HG02678 (cell line): ENCODE results near the gene NRP2.

Experiments used
- ATAC-seq: cut with Tn5 transposase; IDR thresholded peaks from one replicate; pipeline ENCODE4 v1.9.1; 2021; ENCODE audit warnings: mild to moderate bottlenecking, moderate library complexity; ENCODE audit not compliant: unreplicated experiment

The NRP2 gene

DNA sequence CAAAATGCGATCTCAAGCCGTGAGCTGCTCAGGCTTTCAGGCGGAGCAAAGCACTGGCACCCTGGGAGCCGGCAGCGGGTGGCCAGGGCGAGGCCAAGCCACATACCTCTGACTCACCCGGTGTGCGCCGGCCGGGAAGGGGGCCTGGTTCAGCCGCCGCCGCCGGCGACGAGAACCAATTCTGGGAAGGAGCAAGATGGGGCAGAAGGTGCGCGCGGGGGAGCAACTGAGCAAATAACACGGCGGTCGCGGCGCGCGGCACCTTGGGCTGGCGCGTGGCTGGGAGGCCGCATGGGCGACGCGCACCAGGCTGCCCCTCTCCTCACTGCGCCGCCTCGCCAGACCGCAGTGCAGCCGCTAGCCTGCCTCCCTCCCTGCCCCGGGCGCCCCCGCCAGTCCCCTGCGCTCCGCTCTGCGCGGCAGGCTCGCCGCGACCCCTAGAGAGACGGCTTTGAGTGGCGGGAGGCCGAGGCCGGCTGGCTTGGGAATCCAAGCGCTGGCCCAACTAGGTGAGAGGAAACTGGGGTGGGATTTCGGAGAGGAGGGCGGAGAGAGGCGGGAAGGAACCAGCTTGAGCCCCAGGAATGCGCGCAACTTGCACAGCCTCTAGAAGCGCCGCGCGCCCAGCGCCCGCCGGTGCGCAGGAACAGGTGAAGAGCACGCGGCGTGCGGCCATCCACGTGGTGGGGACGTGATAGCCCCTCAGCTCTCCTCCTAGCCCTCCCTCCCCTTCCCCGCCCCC is 3.2 kb downstream of the NRP2 start:
- no peak for ATAC-seq

DNA sequence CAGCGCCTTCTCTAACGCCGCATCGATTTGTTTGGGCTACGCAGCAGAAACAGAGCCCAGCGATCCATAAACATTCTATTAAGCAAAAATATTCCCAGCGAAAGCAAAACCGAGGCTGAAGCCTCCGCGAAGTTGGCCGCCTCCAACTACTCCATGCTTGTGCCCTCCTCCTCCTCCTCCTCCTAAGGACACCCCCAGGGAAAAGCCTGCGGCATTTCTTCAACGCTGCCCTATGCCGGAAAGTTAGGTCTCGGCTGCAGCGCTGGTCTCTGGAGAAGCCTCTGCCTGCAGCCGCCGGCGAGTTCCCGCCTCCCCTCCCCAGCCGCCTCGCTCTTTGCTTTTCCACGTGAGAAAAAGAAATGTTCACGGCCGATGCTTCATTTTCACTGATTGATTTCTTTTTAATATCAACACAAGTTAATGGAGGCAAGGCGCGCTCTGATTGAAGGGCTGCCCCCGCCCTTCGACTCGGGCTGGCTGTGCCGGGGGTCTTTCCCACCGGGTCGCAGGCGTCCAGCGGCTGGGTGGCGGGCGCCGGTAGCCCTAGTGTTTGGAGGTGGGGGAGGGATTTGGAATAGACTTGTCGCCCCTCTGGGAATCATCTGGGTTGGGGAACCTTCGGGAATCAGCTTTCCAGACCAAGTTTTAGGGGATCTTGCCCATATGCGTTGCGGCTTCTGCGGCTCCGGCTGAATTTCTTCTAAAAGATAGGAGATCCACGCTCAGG is 3.9 kb downstream of the NRP2 start:
- ATAC-seq: no peak

DNA sequence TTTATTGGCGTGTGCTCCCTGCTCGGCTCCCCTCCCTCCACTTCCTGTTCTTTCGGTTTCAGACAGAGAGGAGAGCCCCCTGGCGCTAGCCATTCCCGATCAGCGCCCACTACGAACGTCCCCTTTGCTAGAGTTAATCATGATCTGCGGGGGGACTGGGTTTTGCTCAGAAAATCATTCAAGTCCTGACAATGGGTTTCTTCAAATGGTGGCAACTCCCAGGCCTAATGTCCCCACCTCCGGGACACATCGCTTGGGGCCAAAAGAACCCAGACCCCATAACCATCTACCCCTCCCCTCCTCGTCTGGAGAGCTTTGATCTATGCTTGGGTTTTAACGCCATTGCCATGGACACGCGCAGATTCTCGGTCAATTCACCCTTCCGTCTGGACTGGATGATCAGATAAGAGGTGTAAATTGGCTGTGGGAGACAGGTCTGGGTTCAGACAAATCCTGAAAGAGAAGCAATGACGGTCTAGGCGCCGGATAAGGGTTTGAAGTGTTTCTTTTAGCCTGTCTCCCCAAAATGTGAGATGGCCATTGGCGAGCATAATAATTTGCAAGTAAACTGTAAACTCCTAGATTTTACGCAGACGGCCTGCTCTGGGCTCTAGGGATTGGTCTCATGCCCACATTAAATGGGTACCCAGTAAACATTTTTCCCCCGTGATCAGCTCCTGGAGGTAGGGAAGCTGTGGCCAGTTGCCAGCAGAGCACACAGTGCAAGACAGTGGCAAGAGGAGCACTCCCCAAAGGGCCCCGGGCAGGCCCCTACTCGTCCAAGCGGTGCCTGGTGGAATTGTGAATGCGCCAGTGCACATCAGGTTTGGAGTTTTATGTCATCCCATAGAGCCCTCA is 4.7 kb downstream of the NRP2 start:
- ATAC-seq: no peak

DNA sequence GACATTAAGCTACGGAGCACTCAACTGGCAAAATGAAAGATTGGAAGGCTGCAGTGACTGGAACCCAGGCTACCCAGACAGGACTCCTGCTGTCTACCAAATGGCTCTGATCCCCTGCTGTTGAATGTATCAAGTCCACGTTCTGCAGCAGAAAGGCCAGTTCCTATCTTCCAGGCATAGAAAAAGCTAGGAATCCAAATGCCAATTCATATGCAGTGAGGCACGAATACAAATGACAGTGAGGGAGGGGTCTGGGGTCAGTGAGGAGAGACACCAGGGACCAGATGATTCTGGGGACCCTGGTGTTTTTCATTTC is 5.3 kb downstream of the NRP2 start:
- ATAC-seq: no peak

DNA sequence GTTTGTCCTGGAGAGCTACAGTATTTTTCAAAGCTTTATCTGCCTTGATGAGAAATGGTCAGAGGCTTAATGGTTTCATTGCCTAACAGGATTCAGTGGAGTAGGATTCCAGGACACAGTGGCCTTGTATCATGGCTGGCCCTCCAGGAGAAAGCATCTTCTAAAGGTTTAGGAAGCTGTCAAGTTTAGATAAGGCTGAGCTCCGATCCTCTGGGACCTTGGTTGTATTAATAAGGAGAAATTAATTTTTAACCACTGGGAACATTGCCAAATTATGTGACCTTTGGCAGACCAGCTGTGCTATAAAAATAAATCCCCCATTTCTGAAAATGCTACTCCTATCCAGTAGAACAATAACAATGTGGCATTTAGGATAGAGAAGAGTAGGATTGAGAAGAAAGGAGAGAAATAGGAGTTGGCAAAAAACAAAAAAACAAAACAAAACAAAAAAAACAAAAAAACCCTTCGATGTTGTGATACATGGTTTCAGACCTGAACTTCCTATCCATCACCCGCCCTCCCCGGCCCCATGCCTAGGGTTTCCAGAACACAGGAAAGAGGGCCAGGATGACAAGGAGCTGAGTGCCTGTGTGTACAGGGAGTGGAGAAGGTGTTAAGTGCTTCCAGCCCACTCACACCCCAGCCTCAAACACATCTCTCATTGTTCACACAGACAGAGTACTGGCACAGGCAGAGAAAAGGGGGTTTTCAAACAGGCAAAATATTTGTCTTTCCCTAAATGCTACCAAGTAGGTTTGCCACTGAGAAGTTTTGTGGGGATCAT is 6.3 kb downstream of the NRP2 start:
- no peak for ATAC-seq

DNA sequence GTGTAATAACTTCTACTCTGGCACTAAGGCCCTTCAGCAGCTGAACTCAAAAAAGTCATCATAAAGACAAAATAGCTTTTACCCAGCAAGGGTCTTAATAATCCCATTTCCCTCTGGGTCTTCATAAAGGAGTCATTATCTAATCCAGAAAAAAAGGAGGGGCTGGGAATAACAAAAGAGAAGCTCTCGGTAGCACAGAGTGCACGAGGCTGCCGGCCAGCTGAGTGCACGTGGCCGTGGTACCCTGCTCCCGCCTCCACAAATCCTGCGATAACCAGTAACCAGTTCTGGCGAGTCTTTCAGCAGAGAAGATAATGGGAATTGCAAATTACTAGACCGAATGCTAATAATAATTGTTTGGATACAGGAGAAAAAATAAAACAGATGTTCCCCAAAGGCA is 7.5 kb downstream of the NRP2 start:
- ATAC-seq: no peak

DNA sequence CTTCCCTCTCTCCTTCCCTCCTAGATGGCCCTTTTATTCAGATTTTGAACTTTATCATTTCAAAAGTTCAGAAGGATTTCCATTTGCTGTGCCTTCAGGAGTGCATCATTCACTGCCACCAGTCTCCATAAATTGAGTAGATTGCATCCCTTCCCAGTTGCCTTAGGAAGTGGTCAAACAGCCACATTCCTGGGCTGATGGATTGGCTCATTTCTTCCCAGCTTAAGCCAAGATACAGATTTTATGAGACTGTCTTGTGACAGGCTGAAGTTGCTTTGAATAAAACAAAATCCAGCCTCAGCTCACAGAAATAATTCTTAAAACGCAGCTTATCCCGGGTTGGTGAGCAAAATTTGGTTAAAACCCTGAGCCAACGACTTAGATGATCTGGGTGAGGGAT is 9.8 kb downstream of the NRP2 start:
- ATAC-seq: no peak

DNA sequence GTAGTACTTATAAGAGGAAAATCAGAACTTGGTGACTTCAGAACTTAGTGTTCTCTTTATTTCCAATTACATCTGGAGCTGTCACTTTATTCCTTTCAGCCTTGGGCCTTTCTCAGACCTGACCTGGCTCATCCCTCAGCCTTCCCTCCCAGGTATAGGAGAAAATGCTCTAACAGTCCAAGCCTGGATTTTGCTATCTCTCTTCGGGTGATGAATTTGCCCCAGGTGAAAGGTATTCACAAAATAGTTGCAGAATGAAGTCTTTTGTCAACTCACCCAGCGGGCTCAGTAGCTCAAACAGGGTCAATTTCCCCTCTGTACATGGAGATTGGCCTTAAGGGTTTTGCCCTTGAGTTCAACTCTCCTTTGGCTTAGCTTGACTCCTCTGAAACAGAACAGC is 12.0 kb downstream of the NRP2 start:
- ATAC-seq: no peak

DNA sequence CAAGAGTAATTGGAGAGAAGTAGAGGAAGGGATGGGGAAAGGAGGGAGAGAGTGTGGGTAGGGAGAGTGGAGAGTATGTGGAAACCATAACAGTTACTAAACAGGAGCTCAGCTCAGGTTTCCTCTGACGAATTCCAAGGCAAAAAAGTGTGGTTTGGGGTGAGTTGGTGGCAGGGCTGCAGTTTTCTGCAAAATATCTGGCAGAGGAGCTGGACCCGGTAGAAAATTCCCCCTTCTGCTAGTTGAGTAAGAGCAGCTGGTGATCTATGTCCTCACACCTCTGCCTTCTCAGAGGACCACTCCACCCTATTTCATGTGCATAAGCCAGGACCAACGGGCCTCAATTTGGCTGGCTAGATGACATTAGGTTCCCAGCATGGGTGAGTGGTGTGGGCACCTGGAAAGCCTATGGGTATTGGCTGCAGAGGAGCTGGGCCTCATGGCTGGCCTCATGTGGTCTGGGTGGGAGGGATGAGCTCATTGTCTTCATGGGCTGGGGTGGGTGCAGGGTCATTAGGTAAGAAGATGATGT is 13.2 kb downstream of the NRP2 start:
- no peak for ATAC-seq

DNA sequence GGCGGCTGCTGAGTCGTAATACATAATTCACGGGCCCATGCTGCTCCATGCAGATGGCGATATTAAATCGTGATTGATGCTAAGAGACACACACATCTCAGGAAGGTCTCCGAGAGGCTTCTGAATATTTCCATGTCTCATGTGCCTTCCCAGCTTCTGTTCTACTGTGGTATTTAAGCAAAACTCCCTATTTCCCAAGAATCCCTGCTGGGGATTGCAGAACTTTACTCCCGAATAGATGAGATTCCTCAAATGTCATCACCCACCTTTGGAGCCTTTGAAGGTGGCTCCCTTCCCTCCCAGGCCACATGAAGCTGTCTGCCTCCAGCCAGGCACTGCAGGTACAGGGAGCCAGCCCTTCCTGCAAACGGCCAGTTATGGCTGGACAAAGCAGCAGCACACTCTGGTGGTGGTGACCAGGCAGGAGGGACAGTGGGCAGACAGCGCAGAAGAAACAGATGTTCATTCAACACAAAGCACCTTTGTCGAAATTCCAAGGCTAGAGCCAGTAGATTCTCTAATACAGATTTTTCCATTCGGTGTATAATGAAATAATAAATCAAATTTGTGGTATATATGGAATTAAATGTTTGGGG is 14.1 kb downstream of the NRP2 start:
- no peak for ATAC-seq

DNA sequence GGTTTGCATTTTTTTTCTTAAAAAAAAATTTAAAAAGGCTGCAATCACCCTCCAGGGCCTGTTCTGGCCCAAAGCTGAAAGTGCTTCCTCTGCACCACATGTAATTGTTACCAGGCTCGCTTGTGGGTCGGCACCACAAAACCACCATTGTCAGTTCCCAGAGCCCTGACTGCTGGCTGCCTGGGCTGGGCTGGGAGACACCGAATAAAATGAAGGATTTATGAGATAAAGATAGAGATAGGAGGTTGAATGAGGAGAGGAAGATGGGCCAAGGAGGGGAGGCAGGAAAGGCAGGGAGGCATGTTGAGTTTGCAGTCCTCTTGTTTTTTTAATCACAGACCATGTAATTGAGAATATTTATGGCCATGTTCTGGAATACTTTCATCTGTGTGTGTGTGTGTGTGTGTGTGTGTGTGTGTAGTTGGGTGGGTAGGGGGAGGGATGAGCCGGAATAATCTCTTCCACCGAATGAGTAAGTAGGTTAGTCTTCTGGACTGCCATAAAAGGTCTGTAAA is 14.7 kb downstream of the NRP2 start:
- no peak for ATAC-seq

DNA sequence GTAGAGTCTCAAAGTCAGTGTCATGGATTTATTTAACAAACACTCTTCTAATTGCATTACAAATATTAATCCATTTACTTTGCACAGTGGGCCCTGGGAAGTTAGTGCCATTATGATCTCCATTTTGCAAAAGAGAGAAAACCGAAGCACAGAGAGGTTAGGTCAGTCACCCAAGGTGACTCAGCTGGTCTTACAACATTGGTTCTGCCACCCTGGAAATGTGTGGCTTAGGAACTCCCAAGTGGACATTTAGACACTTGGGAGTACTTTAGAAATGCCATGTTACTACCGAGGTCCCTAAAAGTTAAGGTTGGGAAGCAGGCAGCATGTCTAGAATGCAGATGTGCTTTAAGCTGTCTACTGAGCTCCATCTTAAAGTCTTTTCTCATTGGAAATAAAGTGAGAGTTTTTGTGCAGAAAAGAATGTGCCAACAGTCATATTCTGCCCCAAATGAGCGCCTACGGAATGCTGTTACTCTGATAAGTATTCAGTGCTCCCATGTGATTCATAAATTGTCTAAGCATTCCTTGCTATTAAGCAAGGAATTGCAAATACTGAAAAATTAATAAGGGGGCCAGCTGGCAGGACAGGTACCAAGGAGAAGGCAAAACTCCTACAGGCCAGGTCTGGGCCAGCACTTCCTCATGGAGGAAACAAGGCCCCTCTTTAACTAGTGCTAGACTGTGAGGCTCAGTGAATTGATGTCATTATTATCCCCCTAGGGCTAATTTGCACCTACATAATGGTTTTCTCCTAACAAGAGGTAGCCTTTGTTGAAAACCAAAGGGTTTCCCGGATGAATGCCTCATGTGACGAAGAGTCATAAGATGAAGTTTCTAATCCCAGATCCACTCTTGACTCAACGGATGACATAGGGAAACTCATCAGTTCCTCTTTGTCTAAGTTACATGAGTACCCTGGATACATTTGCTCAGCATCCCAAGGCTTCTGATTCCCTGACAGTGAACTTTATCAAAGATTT is 16.3 kb downstream of the NRP2 start:
- ATAC-seq: no peak

DNA sequence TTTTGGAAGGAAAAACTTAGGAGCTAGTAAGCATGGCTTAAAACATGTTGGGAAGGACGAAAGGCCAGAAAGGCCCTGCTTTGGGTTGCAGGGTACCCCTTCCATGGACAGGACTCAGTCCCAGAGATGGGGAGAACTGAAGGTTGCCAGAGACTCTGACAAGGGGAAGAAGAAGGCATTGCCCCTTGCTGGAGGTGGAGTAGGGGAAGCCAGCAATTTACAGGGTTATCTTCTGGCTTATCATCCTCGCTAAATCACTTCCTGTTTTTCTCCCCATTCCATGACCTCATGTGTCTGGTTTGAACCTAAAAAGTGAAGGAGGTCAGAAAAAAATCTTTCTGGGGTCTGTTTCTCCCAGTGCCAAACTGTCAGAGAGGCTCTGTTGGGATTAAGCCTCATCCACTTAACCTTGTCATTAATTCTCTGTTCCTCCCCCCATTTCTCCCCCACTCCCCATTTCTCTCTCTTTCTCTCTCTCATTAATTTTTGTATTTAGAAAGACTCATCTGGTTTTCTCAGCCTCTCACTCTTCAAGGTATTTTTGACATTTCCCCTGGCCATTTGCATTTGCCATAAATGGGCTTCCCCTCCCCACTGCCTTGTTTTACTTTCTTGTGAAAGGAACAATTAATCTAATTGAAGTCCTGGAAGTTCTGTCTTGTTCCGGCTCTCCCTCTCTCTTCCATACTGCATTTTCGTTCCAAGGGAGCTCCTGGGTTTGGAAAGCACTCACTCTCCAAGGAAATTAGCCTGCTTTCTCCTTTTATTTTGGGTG is 17.4 kb downstream of the NRP2 start:
- ATAC-seq: no peak

DNA sequence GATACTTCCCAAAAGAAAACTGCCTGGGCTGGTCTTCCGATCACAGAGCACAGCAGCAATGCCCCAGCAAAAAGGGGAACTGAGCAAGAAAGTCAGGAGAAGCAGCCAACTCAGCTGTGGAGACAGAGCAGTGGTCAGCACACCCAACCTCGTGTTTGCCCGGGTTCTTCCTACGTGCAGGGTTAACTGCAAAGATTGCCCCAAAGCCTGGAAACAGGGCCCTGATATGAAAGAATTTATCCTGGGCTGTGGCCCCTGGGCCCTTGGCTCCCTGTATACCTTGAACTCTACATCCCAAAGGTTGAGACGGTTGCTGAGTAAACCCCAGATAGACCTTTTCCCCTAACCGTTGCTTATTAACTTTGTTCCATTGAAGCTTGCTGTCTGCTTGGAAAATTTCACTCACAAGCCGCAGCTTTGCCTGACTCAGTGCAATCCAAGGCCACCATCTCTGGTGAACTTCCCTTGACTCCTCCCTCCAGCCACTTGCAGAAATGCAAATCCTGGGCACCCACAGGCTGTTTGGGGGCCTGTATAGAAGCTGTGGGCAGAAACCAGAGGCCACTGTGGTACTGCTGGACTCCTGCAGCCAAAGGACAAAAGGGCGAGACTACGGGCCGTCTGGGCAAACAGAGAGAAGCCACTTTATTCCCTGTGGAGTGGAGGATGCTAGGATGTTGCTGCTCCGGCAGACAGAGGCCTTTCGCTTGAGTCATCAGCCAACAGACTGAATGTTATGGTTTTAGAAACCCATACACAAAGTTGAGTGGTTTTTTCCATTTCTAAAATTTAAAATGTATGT is 18.2 kb downstream of the NRP2 start:
- ATAC-seq: peak; percentile 80

DNA sequence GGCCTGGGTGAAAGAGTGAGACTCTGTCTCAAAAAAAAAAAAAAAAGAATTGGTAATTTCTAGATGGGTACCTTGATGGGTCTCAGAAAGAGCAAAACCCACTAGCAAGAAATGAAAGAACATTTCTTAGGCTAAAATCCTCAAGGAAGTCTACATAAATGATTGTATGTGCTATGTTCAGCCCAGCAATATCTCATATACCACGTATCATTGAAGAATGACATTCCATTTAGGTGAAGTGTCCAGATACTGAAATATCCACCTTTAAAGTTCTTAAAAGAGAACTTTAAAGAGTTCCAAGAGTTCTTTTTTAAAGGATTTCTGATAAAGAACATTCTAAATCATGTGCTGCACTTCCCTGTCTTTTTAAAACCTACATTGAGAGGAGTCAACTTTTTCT is 19.2 kb downstream of the NRP2 start:
- ATAC-seq: no peak

DNA sequence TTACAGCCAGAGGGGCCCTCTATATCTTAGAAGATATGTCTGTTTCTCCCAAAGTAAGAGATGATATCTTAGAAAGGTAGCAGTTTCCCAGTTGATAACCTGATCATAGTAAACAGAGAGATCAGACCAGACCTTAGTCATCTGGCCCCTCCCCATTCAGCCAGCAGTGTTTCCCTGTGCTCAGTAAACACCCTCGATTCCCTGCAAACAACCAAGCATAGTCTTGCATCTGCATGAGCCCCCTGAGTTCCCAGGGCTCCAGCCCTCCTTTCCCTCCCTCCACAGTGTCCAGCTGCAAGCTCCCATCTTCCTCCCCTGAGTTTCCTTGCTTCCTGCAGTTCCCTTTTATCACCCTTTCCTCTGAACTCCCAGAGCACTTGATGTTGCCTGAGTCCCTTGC is 20.3 kb downstream of the NRP2 start:
- no peak for ATAC-seq

DNA sequence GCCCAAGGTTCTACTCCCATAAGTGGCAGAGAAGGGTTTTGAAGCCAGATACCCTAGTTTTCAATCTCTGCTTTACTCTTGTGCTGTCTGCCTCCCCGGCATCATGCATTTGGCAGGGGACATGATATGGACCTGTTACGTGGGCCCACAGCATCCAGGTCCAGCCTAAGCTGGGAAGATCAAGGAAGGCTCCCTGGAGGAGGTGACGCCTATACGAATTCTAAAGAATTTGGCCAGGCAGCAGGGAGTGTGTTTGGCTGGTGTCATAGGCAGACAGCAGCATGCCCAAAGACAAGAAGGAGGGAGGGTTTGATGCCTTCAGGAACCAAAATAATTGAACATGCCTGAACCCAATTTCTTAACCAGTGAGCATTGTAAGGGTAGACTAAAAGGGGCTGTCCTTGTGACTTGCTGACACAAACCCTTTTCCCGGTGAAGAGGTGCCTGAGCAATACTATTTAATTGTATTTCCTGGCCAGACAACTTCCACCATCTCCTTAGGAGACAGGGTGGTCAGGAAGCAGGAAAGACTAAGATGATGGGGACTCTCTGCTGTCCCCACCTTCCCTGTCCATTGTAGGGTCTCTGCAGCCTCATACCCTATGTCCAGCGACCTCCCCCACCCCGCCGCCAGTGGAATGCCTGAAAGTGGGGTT is 21.3 kb downstream of the NRP2 start:
- no peak for ATAC-seq
